CD4-positive, alpha-beta memory T cell (primary cell): ENCODE results near the gene ERVMER34-1. TPM values are rescaled to one million over a fixed set of nuclear protein-coding genes. Genes with fewer than 3 reads are reported as not detected.
A peak's percentile ranks its signal among the peaks of the same experiment; 100 is the strongest.

Experiments used
- CTCF ChIA-PET: fragments of 350-600 bp; sonication (Branson Sonifier 250); formaldehyde crosslinking; loops from one replicate; lab custom pipeline; 2021; ENCODE audit warnings: inconsistent platforms; ENCODE audit not compliant: partially characterized antibody; lab: Charles Lee
- POLR2A ChIA-PET: fragments of 350-600 bp; sonication (Branson Sonifier 250); formaldehyde crosslinking; loops from one replicate; lab custom pipeline; 2021; ENCODE audit not compliant: partially characterized antibody; lab: Charles Lee
- DNase-seq, 5 donors: peaks; one replicate each; pipeline versions ENCODE4 v3.0.0 to v3.0.0-alpha.2; 2020 to 2022; ENCODE audit warnings: mixed read lengths in 1 of 5
- H3K27ac ChIP-seq: one replicate; pipeline ENCODE4 v1.7.0; 2013; ENCODE audit warnings: low read depth, low read length
- H3K27me3 ChIP-seq: 2 replicates; pipeline ENCODE4 v1.7.0; 2013; ENCODE audit warnings: mild to moderate bottlenecking, low read length, moderate library complexity; ENCODE audit not compliant: insufficient read depth
- H3K36me3 ChIP-seq: 2 replicates; pipeline ENCODE4 v1.7.0; 2013; ENCODE audit warnings: mild to moderate bottlenecking, low read length, moderate library complexity; ENCODE audit not compliant: insufficient read depth
- H3K4me1 ChIP-seq: 2 replicates; pipeline ENCODE4 v1.7.0; 2013; ENCODE audit warnings: mild to moderate bottlenecking, low read length, moderate library complexity; ENCODE audit not compliant: insufficient read depth
- H3K4me3 ChIP-seq, 2 donors: one replicate each; pipeline ENCODE4 v1.7.0; 2013; ENCODE audit warnings: low read length in 2 of 2, mild to moderate bottlenecking in 1 of 2
- H3K9me3 ChIP-seq, 2 donors: one replicate each; pipeline ENCODE4 v1.7.0; 2013; ENCODE audit warnings: low read length in 2 of 2, control low read depth in 1 of 2; ENCODE audit not compliant: control insufficient read depth in 1 of 2
- H3K27ac Mint-ChIP-seq, 7 donors: one replicate each; pipeline ENCODE4 v1.8.0; 2020 to 2021; ENCODE audit warnings: mixed read lengths in 7 of 7, mild to moderate bottlenecking in 6 of 7, inconsistent platforms in 3 of 7, moderate library complexity in 3 of 7
- H3K27me3 Mint-ChIP-seq, 2 donors: one replicate each; pipeline ENCODE4 v1.8.0; 2020 to 2021; ENCODE audit warnings: mixed read lengths in 2 of 2
- H3K36me3 Mint-ChIP-seq, 2 donors: one replicate each; pipeline ENCODE4 v1.8.0; 2020 to 2021; ENCODE audit warnings: mixed read lengths in 2 of 2, inconsistent platforms in 1 of 2, mild to moderate bottlenecking in 1 of 2
- H3K4me1 Mint-ChIP-seq, 4 donors: one replicate each; pipeline ENCODE4 v1.8.0; 2020 to 2021; ENCODE audit warnings: mixed read lengths in 4 of 4, mild to moderate bottlenecking in 1 of 4
- H3K4me3 Mint-ChIP-seq, 8 donors: one replicate each; pipeline ENCODE4 v1.8.0; 2020 to 2021; ENCODE audit warnings: mixed read lengths in 8 of 8, mild to moderate bottlenecking in 7 of 8, moderate library complexity in 6 of 8, inconsistent platforms in 3 of 8
- H3K9me3 Mint-ChIP-seq, 8 donors: one replicate each; pipeline ENCODE4 v1.8.0; 2020 to 2021; ENCODE audit warnings: mixed read lengths in 8 of 8, mild to moderate bottlenecking in 5 of 8, inconsistent platforms in 3 of 8, moderate library complexity in 1 of 8
- intact Hi-C: fragments of 100-400 bp; cut with micrococcal nuclease; formaldehyde crosslinking; loops from one replicate; pipeline ENCODE4 v1.15.1; 2023
- polyA plus RNA-seq, 2 donors: library from polyadenylated mRNA; unstranded; fragments of 300-500 nt; fragmentation: Illumina TruSeq; gene quantifications; one replicate each; pipeline ENCODE4 v1.2.3, GENCODE V29; 2021
- total RNA-seq, 2 experiments: library from RNA; stranded (reverse); gene quantifications; one replicate each; pipeline ENCODE4 v1.2.3, GENCODE V29; 2021

Gene ERVMER34-1, protein sequence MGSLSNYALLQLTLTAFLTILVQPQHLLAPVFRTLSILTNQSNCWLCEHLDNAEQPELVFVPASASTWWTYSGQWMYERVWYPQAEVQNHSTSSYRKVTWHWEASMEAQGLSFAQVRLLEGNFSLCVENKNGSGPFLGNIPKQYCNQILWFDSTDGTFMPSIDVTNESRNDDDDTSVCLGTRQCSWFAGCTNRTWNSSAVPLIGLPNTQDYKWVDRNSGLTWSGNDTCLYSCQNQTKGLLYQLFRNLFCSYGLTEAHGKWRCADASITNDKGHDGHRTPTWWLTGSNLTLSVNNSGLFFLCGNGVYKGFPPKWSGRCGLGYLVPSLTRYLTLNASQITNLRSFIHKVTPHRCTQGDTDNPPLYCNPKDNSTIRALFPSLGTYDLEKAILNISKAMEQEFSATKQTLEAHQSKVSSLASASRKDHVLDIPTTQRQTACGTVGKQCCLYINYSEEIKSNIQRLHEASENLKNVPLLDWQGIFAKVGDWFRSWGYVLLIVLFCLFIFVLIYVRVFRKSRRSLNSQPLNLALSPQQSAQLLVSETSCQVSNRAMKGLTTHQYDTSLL
- total RNA-seq (not detected), polyA plus RNA-seq (not detected)

DNA sequence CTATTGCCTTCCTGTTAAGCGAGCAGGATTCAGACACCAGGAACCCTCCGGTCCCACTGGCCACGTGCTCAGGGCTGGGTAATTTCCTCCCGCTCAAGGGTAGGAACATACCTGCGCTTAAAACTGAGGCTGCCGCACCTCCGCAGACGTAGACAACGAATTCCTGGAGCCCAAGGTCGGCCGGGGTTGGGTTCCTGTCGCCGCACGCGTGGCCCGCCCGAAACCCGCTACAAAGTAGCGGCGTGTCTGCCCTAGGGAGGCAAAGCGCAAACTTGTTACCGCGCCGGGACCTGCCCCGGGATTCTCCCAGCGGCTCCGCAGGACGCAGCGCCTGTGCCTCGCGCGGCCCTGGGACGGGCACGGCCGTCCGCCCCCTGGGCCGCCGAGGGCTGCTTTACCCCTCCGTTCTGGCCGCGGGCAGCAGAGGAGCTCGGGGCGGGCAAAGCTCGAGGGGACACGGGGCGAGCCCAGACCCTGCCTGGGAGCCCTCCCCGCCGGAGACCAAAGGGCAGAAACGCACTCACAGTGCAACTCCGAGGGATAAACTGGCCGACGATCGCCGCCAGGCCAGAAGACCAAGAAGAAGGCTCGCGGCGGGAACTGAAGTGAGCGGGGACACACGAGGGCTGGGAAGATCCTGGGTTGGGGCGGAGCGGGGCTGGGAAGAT, at the start of gene ERVMER34-1:
ERVMER34-1 (minus strand) TSS at position 607 of the 668 bp plus-strand sequence. CDS start 5,905 bp downstream, outside the sequence.
- DNase-seq: peak in 3 of 5 donors; percentile 4 to 11 (median 7)
- Mint-ChIP-seq H3K4me1 (peaks cover 0 to 20% (median 5%) of the 10 kb centered on the region in 4 donors), H3K27me3 (peaks cover 32 to 40% of the 10 kb centered on the region in 2 donors), H3K9me3 (peaks cover 0 to 5% (median 0%) of the 10 kb centered on the region in 8 donors), H3K4me3 (peak within 1 kb of the TSS; percentile 72 to 82 (median 79)), H3K36me3 (no peaks in the 10 kb centered on the region), H3K27ac (no peak within 1 kb of the TSS)
- Histone ChIP-seq H3K36me3 (no peaks in the 10 kb centered on the region), H3K27me3 (peaks cover 22% of the 10 kb centered on the region), H3K9me3 (no peaks in the 10 kb centered on the region), H3K27ac (no peak within 1 kb of the TSS), H3K4me3 (peak within 1 kb of the TSS in 1 of 2 donors; percentile 32), H3K4me1 (peaks cover 13% of the 10 kb centered on the region)
- ChIA-PET CTCF (no interaction called here), POLR2A (no interaction called here)
- intact Hi-C loops: no loop called here

GRCh38 chr4:52799813-52800212, 48.6 kb upstream of the ERVMER34-1 start:
- DNase-seq: no peak
- Histone ChIP-seq H3K4me1 (no peaks in the 10 kb centered on the region), H3K36me3 (no peaks in the 10 kb centered on the region), H3K9me3 (no peaks in the 10 kb centered on the region), H3K4me3 (no peak overlapping the region), H3K27me3 (no peaks in the 10 kb centered on the region), H3K27ac (no peak overlapping the region)
- CTCF ChIA-PET: no interaction called here
- H3K27ac Mint-ChIP-seq: no peak overlapping the region
- H3K4me3 Mint-ChIP-seq: no peak overlapping the region
- peaks cover 0 to 11% (median 5%) of the 10 kb centered on the region in 8 donors for H3K9me3 Mint-ChIP-seq
- intact Hi-C loops: no loop called here
- no peaks in the 10 kb centered on the region for H3K4me1 Mint-ChIP-seq
- peaks cover 7 to 12% of the 10 kb centered on the region in 2 donors for H3K27me3 Mint-ChIP-seq
- POLR2A ChIA-PET: no interaction called here
- no peaks in the 10 kb centered on the region for H3K36me3 Mint-ChIP-seq

- Mint-ChIP-seq H3K9me3 (peaks cover 0 to 3% (median 0%) of the 10 kb centered on the region in 8 donors), H3K27ac (peak overlapping the region in 2 of 7 donors; percentile 8 to 33), H3K36me3 (no peaks in the 10 kb centered on the region), H3K27me3 (peaks cover 7 to 9% of the 10 kb centered on the region in 2 donors), H3K4me1 (no peaks in the 10 kb centered on the region), H3K4me3 (no peak overlapping the region)
- no peak for DNase-seq
- Histone ChIP-seq H3K36me3 (no peaks in the 10 kb centered on the region), H3K27me3 (no peaks in the 10 kb centered on the region), H3K4me3 (no peak overlapping the region), H3K9me3 (no peaks in the 10 kb centered on the region), H3K27ac (no peak overlapping the region), H3K4me1 (no peaks in the 10 kb centered on the region)
- intact Hi-C loops: no loop called here
- POLR2A ChIA-PET: no interaction called here
- CTCF ChIA-PET: no interaction called here
These were observed 44.3 kb upstream of the ERVMER34-1 start for GRCh38 chr4:52795533-52795932.

- H3K4me3 Mint-ChIP-seq: no peak overlapping the region
- intact Hi-C loops: no loop called here
- H3K27ac Mint-ChIP-seq: no peak overlapping the region
- ChIA-PET CTCF (no interaction called here), POLR2A (no interaction called here)
- H3K9me3 Mint-ChIP-seq: no peaks in the 10 kb centered on the region
- no peaks in the 10 kb centered on the region for H3K36me3 ChIP-seq
- no peak overlapping the region for H3K4me3 ChIP-seq
- H3K36me3 Mint-ChIP-seq: no peaks in the 10 kb centered on the region
- no peak for DNase-seq
- H3K27me3 Mint-ChIP-seq: peaks cover 0 to 7% of the 10 kb centered on the region in 2 donors
- H3K9me3 ChIP-seq: no peaks in the 10 kb centered on the region
- no peaks in the 10 kb centered on the region for H3K4me1 ChIP-seq
- no peaks in the 10 kb centered on the region for H3K27me3 ChIP-seq
- H3K4me1 Mint-ChIP-seq: no peaks in the 10 kb centered on the region
- no peak overlapping the region for H3K27ac ChIP-seq
These were observed 40.7 kb upstream of the ERVMER34-1 start for GRCh38 chr4:52791936-52792335.

DNA sequence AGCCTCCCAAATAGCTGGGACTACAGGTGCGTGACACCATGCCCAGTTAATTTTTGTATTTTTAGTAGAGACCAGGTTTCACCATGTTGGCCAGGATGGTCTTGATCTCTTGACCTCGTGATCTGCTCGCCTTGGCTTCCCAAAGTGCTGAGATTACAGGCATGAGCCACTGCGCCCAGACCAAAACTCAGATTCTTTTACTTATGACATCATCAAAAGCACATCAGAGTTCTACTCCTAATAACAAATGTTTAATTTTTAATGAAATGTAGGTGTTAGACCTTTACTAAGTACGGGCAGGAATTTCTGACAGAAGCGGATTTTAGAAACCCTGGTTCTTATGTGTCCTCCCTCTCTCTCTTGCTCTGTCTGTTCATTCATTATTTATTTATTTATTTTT, 38.5 kb upstream of the ERVMER34-1 start:
- POLR2A ChIA-PET: no interaction called here
- CTCF ChIA-PET: interaction anchor here (1.0 kb wide), 1 partner anchor 132 kb away, joined by 3 read pairs; no protein-coding TSS in a partner anchor
- H3K4me3 Mint-ChIP-seq: no peak overlapping the region

DNA sequence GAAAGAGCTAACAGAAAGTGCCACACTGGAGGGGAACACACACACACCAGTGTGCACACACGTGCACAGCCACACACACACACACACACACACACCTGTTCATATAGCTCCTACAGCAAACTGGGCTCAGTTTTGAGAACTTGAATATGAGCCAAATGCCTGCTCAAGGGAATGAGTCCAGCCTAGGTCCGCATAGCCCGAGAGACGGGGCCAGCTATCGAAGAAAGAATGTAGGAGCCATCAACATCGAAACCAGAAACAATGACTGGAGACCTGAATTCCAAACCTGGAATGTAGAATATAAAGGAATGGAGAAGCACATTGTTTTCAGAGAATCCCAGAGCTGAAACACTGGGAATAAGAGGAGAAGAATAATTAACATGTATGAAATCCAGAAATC, 37.6 kb upstream of the ERVMER34-1 start:
- H3K36me3 Mint-ChIP-seq: no peaks in the 10 kb centered on the region
- CTCF ChIA-PET: no interaction called here
- no peaks in the 10 kb centered on the region for H3K27me3 ChIP-seq

More for the DNA sequence above, 38.5 kb upstream of the ERVMER34-1 start:
- H3K27me3 ChIP-seq: no peaks in the 10 kb centered on the region
- H3K4me3 ChIP-seq: no peak overlapping the region
- no peak overlapping the region for H3K27ac Mint-ChIP-seq
- peaks cover 2 to 5% of the 10 kb centered on the region in 2 donors for H3K27me3 Mint-ChIP-seq
- no peak overlapping the region for H3K27ac ChIP-seq
- peaks cover 0 to 2% (median 0%) of the 10 kb centered on the region in 8 donors for H3K9me3 Mint-ChIP-seq
- no peaks in the 10 kb centered on the region for H3K4me1 Mint-ChIP-seq
- intact Hi-C loops: no loop called here
- no peaks in the 10 kb centered on the region for H3K9me3 ChIP-seq
- no peaks in the 10 kb centered on the region for H3K36me3 ChIP-seq
- H3K4me1 ChIP-seq: no peaks in the 10 kb centered on the region
- no peak for DNase-seq
- H3K36me3 Mint-ChIP-seq: no peaks in the 10 kb centered on the region

GRCh38 chr4:52783069-52783468, 31.8 kb upstream of the ERVMER34-1 start:
- H3K4me3 Mint-ChIP-seq: no peak overlapping the region
- Histone ChIP-seq H3K27me3 (no peaks in the 10 kb centered on the region), H3K36me3 (no peaks in the 10 kb centered on the region), H3K9me3 (no peaks in the 10 kb centered on the region), H3K27ac (no peak overlapping the region), H3K4me3 (no peak overlapping the region), H3K4me1 (no peaks in the 10 kb centered on the region)
- peak overlapping the region in 1 of 7 donors; percentile 1 for H3K27ac Mint-ChIP-seq
- intact Hi-C loops: no loop called here
- H3K36me3 Mint-ChIP-seq: no peaks in the 10 kb centered on the region
- ChIA-PET POLR2A (no interaction called here), CTCF (no interaction called here)
- H3K9me3 Mint-ChIP-seq: peaks cover 0 to 4% (median 0%) of the 10 kb centered on the region in 8 donors
- H3K4me1 Mint-ChIP-seq: no peaks in the 10 kb centered on the region
- H3K27me3 Mint-ChIP-seq: peaks cover 0 to 6% of the 10 kb centered on the region in 2 donors
- DNase-seq: no peak

More for the DNA sequence above, 37.6 kb upstream of the ERVMER34-1 start:
- H3K4me1 Mint-ChIP-seq: no peaks in the 10 kb centered on the region
- Histone ChIP-seq H3K27ac (no peak overlapping the region), H3K9me3 (no peaks in the 10 kb centered on the region), H3K4me1 (no peaks in the 10 kb centered on the region), H3K36me3 (no peaks in the 10 kb centered on the region), H3K4me3 (no peak overlapping the region)
- POLR2A ChIA-PET: no interaction called here
- no peak overlapping the region for H3K27ac Mint-ChIP-seq
- H3K9me3 Mint-ChIP-seq: peaks cover 0 to 2% (median 0%) of the 10 kb centered on the region in 8 donors
- H3K4me3 Mint-ChIP-seq: no peak overlapping the region
- intact Hi-C loops: no loop called here
- no peak for DNase-seq
- peaks cover 2 to 4% of the 10 kb centered on the region in 2 donors for H3K27me3 Mint-ChIP-seq
